ENCODE measurements around the gene P2RY4.
"Not testable (repeated sequence)": the region's sequence is repeated elsewhere in the genome, so short reads cannot be mapped to it uniquely, and the experiment has no call there.

P2RY4 gene

DNA sequence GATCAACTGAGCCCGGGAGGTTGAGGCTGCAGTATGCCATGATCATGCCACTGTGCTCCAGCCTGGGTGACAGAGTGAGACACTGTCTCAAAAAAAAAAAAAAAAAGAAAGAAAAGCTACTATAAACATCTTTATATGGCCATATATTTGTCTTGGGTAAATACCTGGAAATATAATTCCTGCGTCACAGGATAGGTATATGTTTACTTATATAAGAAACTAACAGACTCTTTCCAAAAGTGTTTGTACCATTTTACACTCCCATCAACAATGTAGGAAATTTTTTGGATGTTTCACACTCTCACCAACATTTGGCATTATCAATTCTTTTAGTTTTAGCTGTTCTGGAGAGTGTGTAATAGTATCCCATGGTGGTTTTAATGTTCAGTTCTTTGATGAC, 12.8 kb downstream of the P2RY4 start:
- no peak overlapping the region for H3K9ac ChIP-seq (ENCODE audit: low read length in 5 of 5)
- peaks cover 0 to 4% (median 0%) of the 10 kb centered on the region in 5 donors for H3K4me1 ChIP-seq (ENCODE audit: control insufficient read depth in 5 of 5, insufficient read depth in 5 of 5, low read length in 5 of 5)
- H3K36me3 ChIP-seq (ENCODE audit: control insufficient read depth in 5 of 5, insufficient read depth in 5 of 5, low read length in 5 of 5) = no peaks in the 10 kb centered on the region
- no peak overlapping the region for H3K27ac ChIP-seq (ENCODE audit: low read depth, low read length)
- H3K4me3 ChIP-seq (ENCODE audit: low read depth in 1 of 5, low read length in 5 of 5) = no peak overlapping the region
- no peaks in the 10 kb centered on the region for H3K9me3 ChIP-seq (ENCODE audit: control insufficient read depth in 5 of 5, low read length in 5 of 5)
- no peaks in the 10 kb centered on the region for H3K27me3 ChIP-seq (ENCODE audit: control insufficient read depth in 5 of 5, insufficient read depth in 4 of 5, low read length in 5 of 5)

GRCh38 chrX:70244881-70245280, 15.1 kb downstream of the P2RY4 start:
- no peak overlapping the region for H3K9ac ChIP-seq (ENCODE audit: low read length in 5 of 5)
- no peaks in the 10 kb centered on the region for H3K36me3 ChIP-seq (ENCODE audit: control insufficient read depth in 5 of 5, insufficient read depth in 5 of 5, low read length in 5 of 5)
- H3K27me3 ChIP-seq (ENCODE audit: control insufficient read depth in 5 of 5, insufficient read depth in 4 of 5, low read length in 5 of 5) = peaks cover 0 to 3% (median 0%) of the 10 kb centered on the region in 5 donors
- peaks cover 0 to 4% (median 0%) of the 10 kb centered on the region in 5 donors for H3K4me1 ChIP-seq (ENCODE audit: control insufficient read depth in 5 of 5, insufficient read depth in 5 of 5, low read length in 5 of 5)
- H3K27ac ChIP-seq (ENCODE audit: low read depth, low read length) = no peak overlapping the region
- no peak overlapping the region for H3K4me3 ChIP-seq (ENCODE audit: low read depth in 1 of 5, low read length in 5 of 5)
- H3K9me3 ChIP-seq (ENCODE audit: control insufficient read depth in 5 of 5, low read length in 5 of 5) = no peaks in the 10 kb centered on the region

DNA sequence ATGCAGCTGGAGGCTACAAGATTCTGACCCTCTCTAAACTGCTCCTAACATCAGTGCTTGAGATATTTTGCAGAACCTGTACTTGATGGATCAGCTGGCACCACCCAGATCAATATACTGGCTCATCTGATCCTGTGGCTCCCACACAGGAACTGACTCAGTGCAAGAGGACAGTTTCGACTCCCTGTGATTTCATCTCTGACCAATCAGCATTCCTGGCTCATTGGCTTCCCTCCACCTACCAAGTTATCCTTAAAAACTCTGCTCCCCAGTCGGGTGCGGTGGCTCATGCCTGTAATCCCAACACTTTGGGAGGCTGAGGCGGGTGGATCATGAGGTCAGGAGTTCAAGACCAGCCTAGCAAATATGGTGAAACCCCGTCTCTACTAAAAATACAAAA, 16.4 kb downstream of the P2RY4 start:
- H3K9me3 ChIP-seq (ENCODE audit: control insufficient read depth in 5 of 5, low read length in 5 of 5); H3K27ac ChIP-seq (ENCODE audit: low read depth, low read length); H3K4me1 ChIP-seq (ENCODE audit: control insufficient read depth in 5 of 5, insufficient read depth in 5 of 5, low read length in 5 of 5); H3K27me3 ChIP-seq (ENCODE audit: control insufficient read depth in 5 of 5, insufficient read depth in 4 of 5, low read length in 5 of 5); H3K4me3 ChIP-seq (ENCODE audit: low read depth in 1 of 5, low read length in 5 of 5); H3K9ac ChIP-seq (ENCODE audit: low read length in 5 of 5); H3K36me3 ChIP-seq (ENCODE audit: control insufficient read depth in 5 of 5, insufficient read depth in 5 of 5, low read length in 5 of 5): not testable (repeated sequence)

DNA sequence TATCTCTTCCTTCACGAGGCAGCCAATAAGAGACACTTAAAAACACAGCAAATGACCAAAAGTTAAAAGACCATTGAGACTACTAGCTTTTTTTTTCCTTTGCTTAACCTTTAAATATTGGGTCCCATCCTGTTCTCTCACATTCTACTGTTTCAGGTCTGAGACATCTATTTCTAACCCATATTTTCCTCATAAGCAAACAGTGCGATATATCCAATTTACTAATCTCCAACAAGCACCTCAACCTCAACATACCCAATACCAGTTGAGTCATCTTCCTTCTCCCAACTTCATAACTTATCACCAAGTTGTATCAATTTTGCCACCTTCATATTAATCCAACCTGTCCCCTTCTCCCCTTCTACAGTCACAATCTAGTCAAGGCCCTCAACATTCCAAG, 18.5 kb downstream of the P2RY4 start:
- no peak overlapping the region for H3K9ac ChIP-seq (ENCODE audit: low read length in 5 of 5)
- H3K4me3 ChIP-seq (ENCODE audit: low read depth in 1 of 5, low read length in 5 of 5) = no peak overlapping the region
- H3K4me1 ChIP-seq (ENCODE audit: control insufficient read depth in 5 of 5, insufficient read depth in 5 of 5, low read length in 5 of 5) = peaks cover 0 to 4% (median 0%) of the 10 kb centered on the region in 5 donors
- no peak overlapping the region for H3K27ac ChIP-seq (ENCODE audit: low read depth, low read length)
- H3K36me3 ChIP-seq (ENCODE audit: control insufficient read depth in 5 of 5, insufficient read depth in 5 of 5, low read length in 5 of 5) = no peaks in the 10 kb centered on the region
- no peaks in the 10 kb centered on the region for H3K9me3 ChIP-seq (ENCODE audit: control insufficient read depth in 5 of 5, low read length in 5 of 5)
- H3K27me3 ChIP-seq (ENCODE audit: control insufficient read depth in 5 of 5, insufficient read depth in 4 of 5, low read length in 5 of 5) = peaks cover 0 to 13% (median 2%) of the 10 kb centered on the region in 5 donors

GRCh38 chrX:70240751-70241150, 19.3 kb downstream of the P2RY4 start:
- peaks cover 0 to 13% (median 2%) of the 10 kb centered on the region in 5 donors for H3K27me3 ChIP-seq (ENCODE audit: control insufficient read depth in 5 of 5, insufficient read depth in 4 of 5, low read length in 5 of 5)
- H3K27ac ChIP-seq (ENCODE audit: low read depth, low read length) = no peak overlapping the region
- no peaks in the 10 kb centered on the region for H3K9me3 ChIP-seq (ENCODE audit: control insufficient read depth in 5 of 5, low read length in 5 of 5)
- no peak overlapping the region for H3K4me3 ChIP-seq (ENCODE audit: low read depth in 1 of 5, low read length in 5 of 5)
- peaks cover 0 to 4% (median 0%) of the 10 kb centered on the region in 5 donors for H3K4me1 ChIP-seq (ENCODE audit: control insufficient read depth in 5 of 5, insufficient read depth in 5 of 5, low read length in 5 of 5)
- H3K9ac ChIP-seq (ENCODE audit: low read length in 5 of 5) = no peak overlapping the region
- no peaks in the 10 kb centered on the region for H3K36me3 ChIP-seq (ENCODE audit: control insufficient read depth in 5 of 5, insufficient read depth in 5 of 5, low read length in 5 of 5)

DNA sequence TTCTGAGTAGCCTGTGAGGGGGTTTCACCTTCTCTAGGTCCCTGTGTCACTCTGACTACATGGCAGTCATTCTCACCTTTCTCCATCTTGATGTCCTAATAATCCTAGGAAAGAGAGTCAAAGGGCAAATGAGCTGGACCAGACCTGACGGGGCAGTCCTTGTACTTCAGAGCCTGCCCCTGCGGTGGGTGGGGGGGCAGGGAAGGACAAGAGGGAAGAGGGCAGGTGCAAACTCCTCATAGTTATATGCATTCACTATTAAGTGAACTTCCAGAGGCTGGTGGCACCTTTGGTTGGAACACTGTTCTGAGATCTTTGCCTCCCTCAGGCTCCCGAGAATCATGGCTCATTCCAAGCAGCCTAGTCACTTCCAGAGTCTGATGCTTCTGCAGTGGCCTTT, 25.6 kb downstream of the P2RY4 start, which contains the start of gene AWAT1:
TSS of gene AWAT1 (plus strand) at position 301 of the 400 bp plus-strand sequence. CDS start at position 342, 41 bp downstream.
- no peak within 1 kb of the TSS for H3K27ac ChIP-seq (ENCODE audit: low read depth, low read length)
- no peak within 1 kb of the TSS for H3K9ac ChIP-seq (ENCODE audit: low read length in 5 of 5)
- no peak within 1 kb of the TSS for H3K4me3 ChIP-seq (ENCODE audit: low read depth in 1 of 5, low read length in 5 of 5)
- no peaks in the 10 kb centered on the region for H3K9me3 ChIP-seq (ENCODE audit: control insufficient read depth in 5 of 5, low read length in 5 of 5)
- H3K4me1 ChIP-seq (ENCODE audit: control insufficient read depth in 5 of 5, insufficient read depth in 5 of 5, low read length in 5 of 5) = no peaks in the 10 kb centered on the region
- peaks cover 0 to 10% (median 4%) of the 10 kb centered on the region in 5 donors for H3K27me3 ChIP-seq (ENCODE audit: control insufficient read depth in 5 of 5, insufficient read depth in 4 of 5, low read length in 5 of 5)
- no peaks in the 10 kb centered on the region for H3K36me3 ChIP-seq (ENCODE audit: control insufficient read depth in 5 of 5, insufficient read depth in 5 of 5, low read length in 5 of 5)

- H3K9ac ChIP-seq (ENCODE audit: low read length in 5 of 5) = no peak overlapping the region
- H3K9me3 ChIP-seq (ENCODE audit: control insufficient read depth in 5 of 5, low read length in 5 of 5) = no peaks in the 10 kb centered on the region
- no peak overlapping the region for H3K4me3 ChIP-seq (ENCODE audit: low read depth in 1 of 5, low read length in 5 of 5)
- H3K27me3 ChIP-seq (ENCODE audit: control insufficient read depth in 5 of 5, insufficient read depth in 4 of 5, low read length in 5 of 5) = peaks cover 0 to 4% (median 0%) of the 10 kb centered on the region in 5 donors
- no peak overlapping the region for H3K27ac ChIP-seq (ENCODE audit: low read depth, low read length)
- no peaks in the 10 kb centered on the region for H3K36me3 ChIP-seq (ENCODE audit: control insufficient read depth in 5 of 5, insufficient read depth in 5 of 5, low read length in 5 of 5)
- no peaks in the 10 kb centered on the region for H3K4me1 ChIP-seq (ENCODE audit: control insufficient read depth in 5 of 5, insufficient read depth in 5 of 5, low read length in 5 of 5)
These were observed 28.3 kb downstream of the P2RY4 start for GRCh38 chrX:70231666-70232065.

GRCh38 chrX:70226687-70227086, 33.3 kb downstream of the P2RY4 start:
- Histone ChIP-seq H3K4me1 (ENCODE audit: control insufficient read depth in 5 of 5, insufficient read depth in 5 of 5, low read length in 5 of 5) (no peaks in the 10 kb centered on the region), H3K27me3 (ENCODE audit: control insufficient read depth in 5 of 5, insufficient read depth in 4 of 5, low read length in 5 of 5) (peaks cover 0 to 7% (median 3%) of the 10 kb centered on the region in 5 donors), H3K9ac (ENCODE audit: low read length in 5 of 5) (no peak overlapping the region), H3K36me3 (ENCODE audit: control insufficient read depth in 5 of 5, insufficient read depth in 5 of 5, low read length in 5 of 5) (no peaks in the 10 kb centered on the region), H3K27ac (ENCODE audit: low read depth, low read length) (no peak overlapping the region), H3K9me3 (ENCODE audit: control insufficient read depth in 5 of 5, low read length in 5 of 5) (no peaks in the 10 kb centered on the region), H3K4me3 (ENCODE audit: low read depth in 1 of 5, low read length in 5 of 5) (no peak overlapping the region)

DNA sequence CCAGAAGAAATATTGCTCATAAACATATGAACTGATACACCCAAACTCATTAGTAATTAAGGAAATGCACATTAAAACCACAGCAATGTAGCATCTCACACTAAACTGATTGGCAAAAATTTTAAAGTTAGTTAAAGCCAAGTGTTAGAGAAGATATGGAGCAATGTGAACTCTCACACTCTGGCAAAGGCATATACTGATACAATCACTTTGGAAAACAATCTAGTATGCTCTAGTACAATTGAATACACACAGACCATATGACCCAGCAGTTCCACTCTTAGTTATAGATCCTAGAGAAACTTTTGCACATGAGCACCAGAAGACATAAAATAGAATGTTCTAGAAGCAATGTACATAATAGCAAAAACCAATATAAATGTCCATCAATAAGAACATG, 34.0 kb downstream of the P2RY4 start:
- no peak overlapping the region for H3K4me3 ChIP-seq (ENCODE audit: low read depth in 1 of 5, low read length in 5 of 5)
- no peaks in the 10 kb centered on the region for H3K9me3 ChIP-seq (ENCODE audit: control insufficient read depth in 5 of 5, low read length in 5 of 5)
- H3K27me3 ChIP-seq (ENCODE audit: control insufficient read depth in 5 of 5, insufficient read depth in 4 of 5, low read length in 5 of 5) = peaks cover 0 to 7% (median 3%) of the 10 kb centered on the region in 5 donors
- H3K9ac ChIP-seq (ENCODE audit: low read length in 5 of 5) = no peak overlapping the region
- no peaks in the 10 kb centered on the region for H3K36me3 ChIP-seq (ENCODE audit: control insufficient read depth in 5 of 5, insufficient read depth in 5 of 5, low read length in 5 of 5)
- no peaks in the 10 kb centered on the region for H3K4me1 ChIP-seq (ENCODE audit: control insufficient read depth in 5 of 5, insufficient read depth in 5 of 5, low read length in 5 of 5)
- H3K27ac ChIP-seq (ENCODE audit: low read depth, low read length) = no peak overlapping the region

- Histone ChIP-seq H3K4me3 (ENCODE audit: low read depth in 1 of 5, low read length in 5 of 5) (no peak overlapping the region), H3K9ac (ENCODE audit: low read length in 5 of 5) (no peak overlapping the region), H3K27me3 (ENCODE audit: control insufficient read depth in 5 of 5, insufficient read depth in 4 of 5, low read length in 5 of 5) (peaks cover 0 to 8% (median 3%) of the 10 kb centered on the region in 5 donors), H3K27ac (ENCODE audit: low read depth, low read length) (no peak overlapping the region), H3K4me1 (ENCODE audit: control insufficient read depth in 5 of 5, insufficient read depth in 5 of 5, low read length in 5 of 5) (no peaks in the 10 kb centered on the region), H3K9me3 (ENCODE audit: control insufficient read depth in 5 of 5, low read length in 5 of 5) (no peaks in the 10 kb centered on the region), H3K36me3 (ENCODE audit: control insufficient read depth in 5 of 5, insufficient read depth in 5 of 5, low read length in 5 of 5) (no peaks in the 10 kb centered on the region)
These were observed 39.9 kb downstream of the P2RY4 start for GRCh38 chrX:70219938-70220764.

Data from subcutaneous abdominal adipose tissue (tissue), 5 donors.